HG03521 (cell line): Measurements from ENCODE around the gene PIP5K1A.
"Not testable (repeated sequence)": the region's sequence is repeated elsewhere in the genome, so short reads cannot be mapped to it uniquely, and the experiment has no call there.

Source experiments
- ATAC-seq: cut with Tn5 transposase; IDR thresholded peaks from one replicate; pipeline ENCODE4 v1.9.1; 2021; ENCODE audit warnings: mild to moderate bottlenecking, moderate library complexity; ENCODE audit not compliant: unreplicated experiment

The PIP5K1A gene

DNA sequence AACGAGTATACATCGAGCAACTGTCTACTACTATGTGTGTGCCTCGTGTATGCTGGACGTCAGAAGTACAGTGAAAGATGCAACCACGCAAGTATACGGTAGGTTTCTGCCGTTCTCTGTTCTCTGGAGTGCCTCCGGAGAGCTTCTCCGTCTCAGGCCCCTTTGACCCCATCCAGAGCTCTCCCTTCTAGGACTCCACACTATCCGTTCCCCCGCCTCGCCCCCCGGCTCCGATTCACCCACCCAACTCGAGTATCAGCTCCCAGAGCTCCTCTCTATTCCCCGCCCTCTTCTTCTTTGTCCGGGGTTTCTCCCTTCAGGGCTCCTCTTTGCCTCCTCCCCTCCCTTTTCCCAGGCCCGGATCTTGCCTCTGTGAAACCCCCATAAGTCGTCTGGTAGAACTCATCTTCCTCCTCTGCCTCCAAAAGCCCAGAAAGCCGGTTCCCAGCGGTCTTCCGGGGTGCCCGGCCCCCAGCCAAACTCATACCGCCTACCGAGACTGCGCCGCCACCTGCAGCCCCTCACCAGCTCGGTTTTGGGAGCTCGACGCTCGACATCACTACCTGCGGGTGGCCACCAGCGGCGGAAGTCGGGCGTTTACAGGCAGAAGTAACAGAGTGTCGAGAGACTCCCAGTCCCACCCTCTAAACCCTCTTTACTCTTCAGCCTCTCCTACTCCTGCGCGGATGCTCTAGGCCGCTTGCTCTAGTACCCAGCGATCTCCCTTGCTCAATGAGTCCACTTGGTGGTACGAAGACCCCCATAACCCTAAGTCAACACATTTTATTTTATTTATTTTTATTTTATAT, 8.5 kb upstream of the PIP5K1A start, which contains the start of gene VPS72:
VPS72 (minus strand) TSS at position 561 of the 809 bp plus-strand sequence; CDS start at position 485, 76 bp downstream.
- peak; percentile 91 for ATAC-seq

- ATAC-seq, result no peak
Measured at GRCh38 chr1:151192047-151192446, 6.3 kb upstream of the PIP5K1A start.

GRCh38 chr1:151193304-151193703, 5.0 kb upstream of the PIP5K1A start:
- no peak for ATAC-seq

- no peak for ATAC-seq
Measured at GRCh38 chr1:151193856-151194255, 4.5 kb upstream of the PIP5K1A start.

DNA sequence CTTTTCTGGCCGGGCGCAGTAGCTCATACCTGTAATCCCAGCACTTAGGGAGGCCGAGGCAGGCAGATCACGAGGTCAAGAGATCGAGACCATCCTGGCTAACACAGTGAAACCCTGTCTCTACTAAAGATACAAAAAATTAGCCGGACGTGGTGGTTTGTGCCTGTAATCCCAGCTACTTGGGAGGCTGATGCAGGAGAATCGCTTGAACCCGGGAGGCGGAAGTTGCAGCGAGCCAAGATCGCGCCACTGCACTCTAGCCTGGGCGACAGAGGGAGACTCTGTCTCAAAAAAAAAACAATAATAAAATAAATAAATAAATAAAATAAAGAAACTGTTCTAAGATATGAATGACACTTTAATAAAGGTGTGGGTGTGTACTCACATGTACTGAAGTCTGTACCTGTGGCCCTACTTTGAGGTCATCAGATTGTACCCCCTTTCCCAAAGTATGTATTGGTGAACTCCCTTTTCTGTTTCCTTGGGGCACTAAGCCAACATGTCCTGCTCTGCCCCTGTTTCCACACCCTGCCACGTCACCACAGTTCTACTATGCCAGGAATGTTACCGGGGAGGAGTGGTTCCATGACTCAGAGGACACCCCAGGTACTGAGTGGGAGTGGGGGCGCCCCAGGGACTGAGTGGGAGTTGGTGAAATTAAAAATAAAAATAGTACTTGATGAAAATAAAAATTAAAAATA, 3.3 kb upstream of the PIP5K1A start:
- not testable (repeated sequence) for ATAC-seq

GRCh38 chr1:151196292-151196800, 2.0 kb upstream of the PIP5K1A start:
- ATAC-seq, result no peak

DNA sequence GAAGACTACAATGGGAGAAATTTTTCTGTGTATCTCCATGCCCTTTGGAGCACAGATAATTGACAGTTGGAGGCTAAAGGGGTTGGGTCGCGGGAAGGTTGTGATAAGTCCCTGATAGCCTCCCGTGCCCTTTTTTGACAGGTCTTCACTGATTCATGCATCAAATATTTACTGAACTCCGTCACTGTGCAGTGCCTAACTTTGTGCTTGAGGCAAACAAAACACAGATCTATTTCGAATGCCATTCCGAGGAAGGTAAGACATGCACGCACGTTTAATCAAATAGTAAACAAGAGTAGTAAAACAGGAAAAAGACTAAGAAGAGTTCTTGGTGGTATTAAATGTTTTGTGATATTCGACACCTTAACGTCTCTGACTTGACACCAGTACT, 494 bp upstream of the PIP5K1A start:
- no peak for ATAC-seq

DNA sequence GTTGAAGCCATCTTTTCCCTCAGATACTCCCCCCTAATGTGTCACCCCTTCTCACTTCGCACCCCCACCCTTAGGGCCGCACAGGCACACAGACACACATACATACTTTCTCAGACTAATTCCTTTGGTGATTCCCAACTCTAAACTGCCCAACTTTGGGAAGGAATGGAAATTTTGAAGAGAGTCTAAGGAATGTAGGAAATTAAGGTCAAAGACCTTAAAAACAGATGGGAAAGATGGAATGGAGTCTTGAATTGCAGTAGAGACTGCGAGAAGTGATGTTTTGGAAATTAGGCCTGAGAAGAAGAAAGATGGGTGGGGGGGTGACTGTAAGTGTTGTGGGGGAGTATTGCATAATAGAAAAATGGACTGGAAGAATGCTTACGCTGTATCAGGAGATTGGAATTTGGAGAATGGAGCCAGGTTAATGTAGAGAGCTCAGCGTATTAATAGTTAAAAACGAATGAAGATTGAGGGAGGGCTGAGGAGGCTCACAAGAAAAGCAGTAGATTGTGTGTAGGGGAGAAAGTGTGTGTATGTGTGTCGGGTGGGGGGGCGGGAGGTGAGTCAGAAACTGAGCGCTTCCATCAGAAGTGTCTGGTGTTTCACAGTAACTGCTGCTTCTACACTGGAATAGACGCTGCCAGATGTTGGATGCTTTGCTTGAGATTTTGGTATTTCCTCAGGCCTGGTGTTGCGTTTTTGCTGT, 1.7 kb downstream of the PIP5K1A start:
- ATAC-seq, result no peak

DNA sequence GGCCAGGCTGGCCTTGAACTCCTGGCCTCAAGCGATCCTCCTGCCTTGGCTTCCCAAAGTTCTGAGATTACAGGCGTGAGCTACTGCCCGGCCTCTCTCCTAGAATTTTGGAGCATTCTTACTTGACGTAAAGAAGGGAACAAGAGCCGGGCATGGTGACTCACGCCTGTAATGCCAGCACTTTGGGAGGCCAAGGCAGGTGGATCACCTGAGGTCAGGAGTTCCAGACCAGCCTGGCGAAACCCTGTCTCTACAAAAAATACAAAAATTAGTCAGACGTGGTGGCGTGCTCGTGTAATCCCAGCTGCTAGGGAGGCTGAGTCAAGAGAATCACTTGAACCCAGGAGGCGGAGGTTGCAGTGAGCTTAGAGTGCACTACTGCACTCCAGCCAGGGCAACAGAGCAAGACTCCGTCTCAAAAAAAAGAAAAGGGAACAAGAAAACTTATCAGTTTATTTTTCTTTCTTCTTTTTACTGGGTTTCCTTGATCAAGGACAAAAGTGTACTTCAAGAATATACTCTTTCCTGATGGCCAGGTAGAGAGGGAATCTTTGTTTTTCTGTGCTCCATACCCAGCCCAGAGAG, 7.1 kb downstream of the PIP5K1A start:
- ATAC-seq, result not testable (repeated sequence)

DNA sequence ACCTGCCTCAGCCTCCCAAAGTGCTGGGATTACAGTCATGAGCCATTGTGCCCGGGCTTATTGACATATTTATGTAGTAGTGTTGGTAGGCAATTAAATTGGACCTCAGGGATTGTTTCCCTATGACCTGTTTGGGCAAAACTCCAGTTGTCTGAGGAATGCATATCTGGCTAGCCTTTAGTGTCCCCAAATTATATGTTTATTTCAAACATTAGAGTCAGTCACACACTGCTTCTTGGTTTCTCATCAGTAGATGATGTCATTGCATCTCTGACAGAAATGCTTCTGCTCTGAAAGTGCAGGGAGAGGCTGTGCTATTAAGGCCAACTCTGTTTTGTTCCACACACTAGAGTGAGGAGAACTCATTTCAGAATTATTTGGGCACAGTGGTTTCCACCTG, 12.5 kb downstream of the PIP5K1A start:
- ATAC-seq, result no peak

- no peak for ATAC-seq
Measured at GRCh38 chr1:151211972-151212705, 13.8 kb downstream of the PIP5K1A start.

- no peak for ATAC-seq
Measured at GRCh38 chr1:151213560-151213959, 15.2 kb downstream of the PIP5K1A start.

GRCh38 chr1:151221616-151222015, 23.3 kb downstream of the PIP5K1A start:
- ATAC-seq, result no peak

- no peak for ATAC-seq
Measured at GRCh38 chr1:151222130-151222529, 23.8 kb downstream of the PIP5K1A start.

DNA sequence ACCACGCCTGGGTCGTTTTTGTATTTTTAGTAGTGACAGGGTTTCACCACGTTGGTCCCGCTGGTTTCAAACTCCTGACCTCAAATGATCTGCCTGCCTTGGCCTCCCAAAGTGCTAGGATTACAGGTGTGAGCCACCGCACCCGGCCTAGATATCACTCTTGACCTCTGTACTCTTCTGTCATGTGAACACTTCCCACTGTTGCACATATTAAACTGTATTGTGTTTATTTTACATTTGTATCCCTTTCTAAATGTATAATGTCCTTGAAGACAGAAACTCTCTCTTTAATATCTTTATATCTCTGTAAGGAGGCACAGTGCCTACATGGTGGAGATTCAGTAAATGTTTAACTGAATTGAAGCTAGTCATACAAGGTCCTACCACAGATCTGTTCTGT, 36.9 kb downstream of the PIP5K1A start:
- ATAC-seq, result no peak

DNA sequence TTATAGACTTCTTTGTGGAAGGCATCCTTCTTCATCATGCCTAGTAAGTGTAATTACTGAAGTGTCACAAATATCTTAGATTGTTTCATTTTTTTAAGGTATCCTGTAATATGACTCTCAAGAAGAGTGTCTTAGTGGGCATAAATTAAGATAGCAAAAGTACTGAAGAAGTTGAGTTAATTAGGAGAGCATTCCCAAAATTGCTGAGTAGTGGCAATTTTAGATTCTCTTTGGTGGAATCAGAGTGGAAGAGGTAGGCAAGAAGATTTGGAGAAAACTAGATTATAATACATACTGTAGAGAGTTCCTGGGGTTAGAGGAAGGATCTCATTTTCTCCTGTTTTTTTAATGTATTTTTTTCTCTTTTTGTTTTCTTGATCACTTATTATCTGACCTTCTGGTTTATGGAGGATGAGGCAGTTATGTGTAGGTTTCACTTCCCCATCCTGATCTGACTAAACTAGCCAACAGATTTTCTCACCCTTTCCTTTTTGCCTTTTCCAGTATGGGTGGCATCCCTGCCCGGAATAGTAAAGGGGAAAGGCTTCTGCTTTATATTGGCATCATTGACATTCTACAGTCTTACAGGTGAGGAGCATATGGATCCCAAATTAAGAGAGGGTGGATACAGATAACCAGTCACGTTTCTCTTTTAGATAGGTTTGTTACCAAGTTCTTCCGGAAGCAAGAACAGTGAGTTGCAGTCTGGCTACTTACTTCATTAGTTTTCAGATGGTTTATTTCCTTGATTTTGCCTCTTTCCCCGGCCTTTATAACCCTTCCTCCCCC, 39.5 kb downstream of the PIP5K1A start:
- ATAC-seq, result no peak

DNA sequence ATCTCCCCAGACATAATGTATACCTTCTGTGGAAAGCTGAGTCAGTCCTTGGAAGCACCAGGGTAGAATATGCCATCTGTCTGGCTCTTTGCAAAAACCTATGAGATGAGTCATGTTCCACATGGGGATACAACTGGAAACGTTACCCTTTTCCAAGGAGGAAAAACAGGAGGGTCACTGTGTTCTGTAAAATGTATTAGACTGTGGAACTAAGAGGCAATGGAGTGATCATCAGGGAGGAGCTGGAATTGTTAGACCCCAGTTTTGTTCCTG, 40.1 kb downstream of the PIP5K1A start:
- no peak for ATAC-seq

GRCh38 chr1:151242442-151242841, 44.1 kb downstream of the PIP5K1A start:
- no peak for ATAC-seq

GRCh38 chr1:151243683-151244216, 45.4 kb downstream of the PIP5K1A start:
- ATAC-seq, result no peak

- no peak for ATAC-seq
Measured at GRCh38 chr1:151246786-151247185, 48.4 kb downstream of the PIP5K1A start.
